HepG2 (cell line): ENCODE measurements around the gene SPATS2. TPM values are rescaled to one million over a fixed set of nuclear protein-coding genes. Genes with fewer than 3 reads are reported as not detected.

ENCODE experiments used
- ADNP ChIP-seq: sonication (generic); formaldehyde crosslinking; IDR thresholded peaks from 2 replicates; pipeline ENCODE4 v1.4.0; 2020; ENCODE audit warnings: missing genetic modification reagents
- BCL6 ChIP-seq: IDR thresholded peaks from 2 replicates; pipeline ENCODE4 v1.6.1; 2016; ENCODE audit warnings: missing genetic modification reagents, missing compliant biosample characterization
- ETV5 ChIP-seq: IDR thresholded peaks from 2 replicates; pipeline ENCODE4 v1.6.1; 2018; ENCODE audit warnings: missing biosample characterization, missing genetic modification reagents, inconsistent platforms, borderline replicate concordance
- FOSL2 ChIP-seq: sonication (generic); formaldehyde crosslinking; IDR thresholded peaks from 2 replicates; pipeline ENCODE4 v1.4.0; 2020; ENCODE audit warnings: missing genetic modification reagents
- FOXM1 ChIP-seq: sonication (generic); formaldehyde crosslinking; IDR thresholded peaks from 2 replicates; pipeline ENCODE4 v1.5.0; 2020; ENCODE audit warnings: missing genetic modification reagents
- GABPB1 ChIP-seq: IDR thresholded peaks from 2 replicates; pipeline ENCODE4 v1.6.1; 2016; ENCODE audit warnings: mild to moderate bottlenecking, missing genetic modification reagents, moderate library complexity, missing compliant biosample characterization
- IKZF5 ChIP-seq: IDR thresholded peaks from 2 replicates; pipeline ENCODE4 v1.6.1; 2018; ENCODE audit warnings: missing genetic modification reagents, mild to moderate bottlenecking, missing compliant biosample characterization
- KDM1A ChIP-seq: IDR thresholded peaks from 2 replicates; pipeline ENCODE4 v1.6.1; 2016; ENCODE audit warnings: missing compliant biosample characterization
- KDM2A ChIP-seq: sonication (generic); formaldehyde crosslinking; IDR thresholded peaks from 2 replicates; pipeline ENCODE4 v1.4.0; 2020; ENCODE audit warnings: low read depth, missing genetic modification reagents, borderline replicate concordance
- MTF2 ChIP-seq: sonication (generic); formaldehyde crosslinking; IDR thresholded peaks from 2 replicates; pipeline ENCODE4 v1.5.0; 2020; ENCODE audit warnings: missing genetic modification reagents, borderline replicate concordance
- MXI1 ChIP-seq: IDR thresholded peaks from 3 replicates; pipeline ENCODE4 v1.6.1; 2012; ENCODE audit warnings: low read depth, low read length, inconsistent platforms, borderline replicate concordance
- SMC3 ChIP-seq: IDR thresholded peaks from 2 replicates; pipeline ENCODE4 v1.6.1; 2011; ENCODE audit warnings: low read length, improper control_type of control experiment
- SOX6 ChIP-seq, 2 experiments: fragments of 450-650 bp in 1 of 2; sonication (generic) in 1 of 2; formaldehyde crosslinking in 1 of 2; IDR thresholded peaks; 2 replicates each; pipeline versions ENCODE4 v1.4.0 to v1.6.1; 2017 to 2020; ENCODE audit warnings: antibody characterized with exemption in 1 of 2, mild to moderate bottlenecking in 1 of 2, missing genetic modification reagents in 1 of 2
- STAG1 ChIP-seq: sonication (generic); formaldehyde crosslinking; IDR thresholded peaks from 2 replicates; pipeline ENCODE4 v1.4.0; 2020; ENCODE audit warnings: missing genetic modification reagents
- TBX2 ChIP-seq: sonication (generic); formaldehyde crosslinking; IDR thresholded peaks from 2 replicates; pipeline ENCODE4 v1.5.0; 2020; ENCODE audit warnings: missing genetic modification reagents, mild to moderate bottlenecking, borderline replicate concordance
- TEAD3 ChIP-seq: optimal IDR thresholded peaks from 2 replicates; pipeline ENCODE3; 2016; ENCODE audit warnings: borderline replicate concordance
- ZNF274 ChIP-seq: sonication (generic); formaldehyde crosslinking; IDR thresholded peaks from 2 replicates; pipeline ENCODE4 v1.5.1; 2020; ENCODE audit warnings: mild to moderate bottlenecking, missing genetic modification reagents
- ZNF407 ChIP-seq: sonication (generic); formaldehyde crosslinking; IDR thresholded peaks from one replicate; pipeline ENCODE4 v1.5.1; 2020; ENCODE audit warnings: mild to moderate bottlenecking, missing genetic modification reagents; ENCODE audit errors: not compliant biosample characterization
- ZNF598 ChIP-seq: sonication (generic); formaldehyde crosslinking; IDR thresholded peaks from 2 replicates; pipeline ENCODE4 v1.5.1; 2020; ENCODE audit warnings: mild to moderate bottlenecking, missing genetic modification reagents, borderline replicate concordance
- ZNF883 ChIP-seq: sonication (generic); formaldehyde crosslinking; IDR thresholded peaks from 2 replicates; pipeline ENCODE4 v1.5.1; 2020; ENCODE audit warnings: mild to moderate bottlenecking, missing genetic modification reagents; ENCODE audit errors: not compliant biosample characterization
- ZSCAN9 ChIP-seq: IDR thresholded peaks from 2 replicates; pipeline ENCODE4 v1.6.1; 2016; ENCODE audit warnings: borderline replicate concordance
- polyA plus RNA-seq, 8 experiments: library from polyadenylated mRNA; depleted of rRNA in 3 of 8; stranded (reverse) in 7 of 8; unstranded in 1 of 8; fragments of >200 nt; fragmentation: Illumina TruSeq in 4 of 8; extraction: Trizol in 4 of 8; gene quantifications; 2 replicates each; pipeline versions ENCODE4 v1.2.1 to v1.2.3, GENCODE V29; 2011 to 2016; ENCODE audit warnings: low read depth in 4 of 8, missing spikeins in 1 of 8, mixed read lengths in 1 of 8; ENCODE audit not compliant: insufficient read depth in 1 of 8
- total RNA-seq, 5 experiments: library from RNA; depleted of rRNA; stranded (reverse); fragments of >200 nt; fragmentation: Illumina TruSeq; extraction: Trizol; gene quantifications; 2 replicates each; pipeline ENCODE4 v1.2.3, GENCODE V29; 2016; ENCODE audit warnings: low read depth in 1 of 5

The SPATS2 gene
- total and polyA plus RNA-seq, 2 of the 13 experiments (the other 11 are each of a cell fraction or from before 2014, with no cell fraction given): 19.3 to 28.1 TPM

GRCh38 chr12:49342066-49342913 lies 25.0 kb upstream of the SPATS2 start (continued):
- TF ChIP-seq TEAD3 (peak; percentile 26), ZNF883 (CRISPR knock-in tag) (peak; percentile 69), ETV5 (CRISPR knock-in tag) (peak; percentile 30), SOX6 (IDR thresholded peaks at IDR 0.05) (no peak), SOX6 (CRISPR knock-in tag; IDR thresholded peaks at IDR 0.05) (peak; percentile 58), MXI1 (peak; percentile 45; the same call in 1 of the 3 replicates), MTF2 (peak; percentile 54; the same call in 1 of the 2 replicates), ZNF274 (CRISPR knock-in tag) (peak; percentile 71; the same call in 1 of the 2 replicates), FOXM1 (CRISPR knock-in tag) (no peak), IKZF5 (CRISPR knock-in tag) (0 out of 2 replicates have a peak, but pooled peaks have one; percentile 46), GABPB1 (CRISPR knock-in tag) (peak; percentile 41; the same call in 1 of the 2 replicates), FOSL2 (peak; percentile 31; the same call in 1 of the 2 replicates), ZNF407 (CRISPR knock-in tag) (peak; percentile 25), BCL6 (CRISPR knock-in tag) (peak; percentile 45; the same call in 1 of the 2 replicates), ADNP (peak; percentile 86), ZNF598 (0 out of 2 replicates have a peak, but pooled peaks have one; percentile 41), SMC3 (peak; percentile 32), KDM1A (0 out of 2 replicates have a peak, but pooled peaks have one; percentile 12), KDM2A (CRISPR knock-in tag) (peak; percentile 76; the same call in 1 of the 2 replicates), TBX2 (CRISPR knock-in tag) (peak; percentile 59), ZSCAN9 (CRISPR knock-in tag) (0 out of 2 replicates have a peak, but pooled peaks have one; percentile 33), STAG1 (peak; percentile 55)
